Activated CD4-positive, CD25-positive, alpha-beta regulatory T cell treated with anti-CD3 and anti-CD28 coated beads, Interleukin-2, amount 50 U/mL, for 72 hours (primary cell): ENCODE data around the gene NHSL2.

Experiments used
- DNase-seq: peaks from one replicate; pipeline ENCODE4 v3.0.0; 2021

Gene NHSL2

DNA sequence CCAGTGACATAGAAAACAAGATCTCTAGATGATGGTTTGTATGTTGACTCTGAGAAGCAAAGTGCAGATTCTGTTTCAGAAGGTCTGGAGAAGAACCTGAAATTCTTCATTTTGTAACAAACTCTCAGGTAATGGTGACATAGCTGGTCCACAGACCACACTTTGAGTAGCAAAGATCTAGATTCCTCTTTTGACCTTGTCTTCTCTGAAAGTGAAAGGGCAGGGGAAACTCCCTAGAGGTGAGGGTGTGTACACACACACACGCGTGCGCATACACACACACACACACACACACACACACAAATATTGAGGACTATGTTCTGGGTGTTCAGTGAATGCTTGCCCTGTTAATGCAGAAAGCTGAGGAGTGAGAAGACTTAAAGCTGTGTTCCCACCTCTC lies 110.1 kb downstream of the NHSL2 start:
- no peak for DNase-seq

DNA sequence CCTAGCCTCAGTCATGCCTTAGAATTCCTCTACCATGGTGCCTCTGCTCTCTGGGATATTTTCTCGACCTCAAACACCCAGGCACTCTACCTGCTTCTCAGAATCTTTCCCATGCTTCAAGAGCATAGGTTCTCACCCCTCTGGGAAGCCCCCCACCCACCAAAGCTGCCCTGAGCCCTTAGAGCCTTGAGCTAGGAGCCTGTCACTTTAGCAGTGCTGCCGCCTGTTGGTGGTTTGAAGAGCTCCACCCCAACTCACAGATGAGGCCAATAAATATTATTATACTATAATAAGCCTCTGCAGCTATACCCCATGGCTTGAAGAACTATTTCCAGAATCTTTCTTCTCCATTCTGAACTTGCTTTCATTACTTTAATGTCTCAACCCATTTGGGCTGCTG lies 111.3 kb downstream of the NHSL2 start:
- DNase-seq = no peak

DNA sequence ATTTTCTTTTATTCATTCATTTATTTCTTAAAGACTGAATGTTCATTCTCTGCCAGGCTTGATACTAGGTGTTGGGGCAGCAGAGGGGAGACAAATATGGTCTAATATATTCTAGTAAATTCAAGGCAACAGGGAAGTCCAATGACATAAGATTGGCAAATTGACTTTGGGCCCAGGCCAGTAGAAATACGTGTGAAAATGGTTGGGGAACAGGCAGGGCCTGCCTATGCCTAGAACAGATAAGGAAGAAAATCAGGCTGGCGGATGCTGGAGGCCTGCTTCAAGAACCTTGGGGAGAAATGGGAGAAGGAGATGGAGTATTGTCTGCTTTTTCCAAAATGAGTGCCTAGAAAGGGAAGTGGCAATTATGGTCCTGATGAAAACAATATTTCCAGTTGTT lies 112.4 kb downstream of the NHSL2 start:
- DNase-seq = no peak

DNA sequence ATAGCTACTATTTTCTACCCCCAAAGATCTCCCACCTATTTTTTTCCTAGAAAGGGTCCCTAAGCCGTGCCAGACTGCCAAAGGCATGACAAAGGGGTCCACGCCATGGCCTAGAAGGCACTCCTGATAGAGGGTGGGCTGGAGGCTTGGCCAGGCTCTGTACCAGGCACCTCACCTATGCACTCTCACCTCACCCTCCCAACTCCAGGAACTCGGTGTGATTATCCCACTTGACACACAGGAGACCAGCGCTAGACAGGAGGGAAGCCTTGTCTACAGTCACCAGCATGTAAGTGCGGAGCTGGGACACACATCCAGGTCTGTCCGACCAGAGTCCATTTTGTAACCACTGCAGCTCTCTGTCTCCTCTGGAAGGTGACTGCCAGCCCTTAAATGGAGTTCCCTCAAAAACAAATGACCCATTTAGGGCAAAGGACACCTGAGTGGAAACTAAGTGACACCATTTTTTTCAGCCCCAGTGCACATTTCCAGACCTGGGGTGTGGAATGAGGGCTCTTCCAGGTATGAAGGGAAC lies 114.7 kb downstream of the NHSL2 start:
- DNase-seq = no peak

DNA sequence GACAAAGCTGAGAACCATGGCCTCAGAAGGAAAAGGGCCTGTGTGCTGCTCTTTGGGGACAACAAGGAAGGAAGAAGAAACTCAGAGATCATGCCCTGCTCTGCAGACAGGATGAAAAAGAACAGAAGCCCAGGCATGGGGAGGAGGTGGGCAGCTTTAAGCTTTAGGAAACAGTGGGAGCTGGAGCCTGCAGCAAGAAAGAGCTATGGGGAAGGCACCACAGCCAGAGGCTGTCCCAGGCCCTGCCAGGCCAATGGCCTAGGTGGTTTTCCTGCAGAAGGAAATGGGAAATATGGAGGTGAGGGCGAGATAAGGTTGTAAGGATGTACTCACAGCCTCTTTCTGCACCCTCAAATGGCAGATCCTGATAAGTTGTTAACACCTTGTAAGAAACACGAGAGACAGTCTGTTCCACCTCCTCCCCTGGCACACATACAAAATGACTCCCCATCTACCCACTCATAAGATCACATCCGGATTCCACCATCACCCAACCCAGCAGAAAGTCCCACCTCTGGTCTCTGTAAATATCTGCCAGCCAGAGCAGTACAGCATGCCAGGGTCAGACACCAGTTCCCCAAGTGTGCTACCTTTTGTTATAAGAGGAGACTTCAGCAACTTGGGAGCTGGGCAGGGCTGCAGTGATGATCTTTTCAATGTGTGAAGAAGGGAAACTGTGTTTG lies 115.8 kb downstream of the NHSL2 start:
- DNase-seq = no peak

DNA sequence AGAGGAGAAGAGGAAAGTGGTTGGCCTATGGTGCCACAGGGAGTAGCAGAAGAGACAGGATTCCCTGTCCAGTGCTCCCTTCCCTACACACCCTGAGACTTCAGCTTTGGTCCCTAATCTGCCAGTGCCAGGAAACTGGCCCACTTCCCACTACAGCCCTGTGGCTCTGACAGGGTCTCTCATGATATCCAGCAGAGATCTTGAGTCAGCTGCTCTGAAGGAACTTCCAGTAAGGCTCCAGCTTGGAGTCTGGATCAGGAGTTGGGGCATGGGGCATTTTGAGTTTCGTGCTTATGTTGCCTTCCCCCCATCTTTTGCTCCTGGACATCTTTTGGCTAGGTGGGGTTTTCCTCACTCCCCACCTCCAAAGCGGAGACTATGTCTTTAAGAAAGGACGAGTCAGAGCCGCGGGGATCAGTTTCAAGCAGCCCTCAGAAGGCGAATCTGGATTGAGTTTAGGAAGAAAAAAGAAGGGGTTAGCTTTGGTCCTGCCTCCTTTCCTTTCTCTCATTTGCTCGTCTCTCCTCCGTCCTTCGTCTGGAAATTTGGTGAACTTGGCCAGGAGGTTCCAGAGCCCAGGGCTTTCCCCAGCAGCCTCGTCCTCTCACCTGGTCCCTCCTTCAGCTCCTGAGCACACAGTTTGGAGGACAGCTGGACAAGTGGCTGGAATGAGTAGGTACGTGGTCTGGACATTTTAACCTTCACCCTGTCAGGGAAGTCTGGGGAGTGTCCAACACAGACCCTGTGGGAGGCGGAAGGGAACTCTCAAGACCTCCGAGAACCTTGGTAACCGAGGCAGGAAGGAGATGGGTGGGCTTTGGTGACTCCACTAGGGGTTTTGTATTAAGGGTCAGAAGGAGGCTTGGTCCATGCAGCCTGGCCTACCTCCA lies 116.6 kb downstream of the NHSL2 start:
- no peak for DNase-seq

DNA sequence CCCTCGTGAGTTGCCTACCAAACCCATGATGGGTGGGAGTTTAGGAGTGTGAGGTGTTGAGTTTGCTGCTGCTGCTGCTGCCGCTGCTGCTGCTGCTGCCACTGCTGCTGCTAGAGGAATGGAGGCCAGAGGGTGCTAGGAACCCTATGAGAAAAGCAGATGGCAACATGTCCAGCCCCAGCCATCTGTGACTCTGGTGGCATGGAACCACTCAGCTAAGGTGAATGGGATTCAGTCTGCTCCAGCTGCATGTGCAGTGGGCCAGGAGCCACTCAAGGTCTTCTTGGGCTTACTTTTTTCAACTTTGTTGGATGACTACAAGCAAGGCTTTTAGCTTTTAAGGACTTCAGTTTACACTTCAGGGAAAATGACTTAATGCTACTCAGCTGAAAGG lies 117.3 kb downstream of the NHSL2 start:
- no peak for DNase-seq

DNA sequence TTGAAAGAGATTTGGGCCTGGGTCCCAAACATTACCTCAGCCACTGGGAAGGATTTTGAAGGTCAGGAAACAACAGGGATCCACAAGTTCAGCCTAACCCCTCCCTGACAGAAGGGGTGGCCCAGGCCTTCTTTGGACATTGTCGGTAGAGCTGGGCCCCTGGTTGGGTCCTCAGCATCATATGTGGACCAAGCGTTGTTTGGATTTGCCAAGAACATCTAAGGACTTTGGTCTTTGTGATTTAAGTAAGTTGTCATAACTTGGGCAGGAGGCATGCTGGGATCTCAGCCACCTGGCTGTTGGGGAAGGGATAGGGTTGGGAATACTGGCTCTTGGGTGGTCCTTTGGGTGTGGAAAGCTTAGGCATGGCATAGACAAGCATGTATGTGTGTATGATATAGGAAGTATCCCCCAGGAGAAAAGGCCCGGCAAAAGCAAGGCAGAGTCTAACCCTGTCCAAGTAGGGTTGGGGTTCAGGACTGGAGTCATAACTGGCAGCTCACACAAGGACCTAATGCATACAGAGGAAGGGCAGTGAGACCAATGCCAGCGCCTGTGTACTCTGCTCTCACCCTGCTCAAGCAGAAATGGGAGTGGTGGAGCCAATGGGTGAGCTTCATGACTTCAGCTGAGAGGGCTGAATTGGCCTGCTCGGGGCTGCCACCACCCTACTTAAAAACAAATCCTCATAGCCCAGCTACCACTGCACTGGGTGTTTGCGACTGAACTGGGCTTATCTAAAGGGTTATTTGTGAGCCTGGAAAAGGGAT lies 118.2 kb downstream of the NHSL2 start:
- DNase-seq = no peak

DNA sequence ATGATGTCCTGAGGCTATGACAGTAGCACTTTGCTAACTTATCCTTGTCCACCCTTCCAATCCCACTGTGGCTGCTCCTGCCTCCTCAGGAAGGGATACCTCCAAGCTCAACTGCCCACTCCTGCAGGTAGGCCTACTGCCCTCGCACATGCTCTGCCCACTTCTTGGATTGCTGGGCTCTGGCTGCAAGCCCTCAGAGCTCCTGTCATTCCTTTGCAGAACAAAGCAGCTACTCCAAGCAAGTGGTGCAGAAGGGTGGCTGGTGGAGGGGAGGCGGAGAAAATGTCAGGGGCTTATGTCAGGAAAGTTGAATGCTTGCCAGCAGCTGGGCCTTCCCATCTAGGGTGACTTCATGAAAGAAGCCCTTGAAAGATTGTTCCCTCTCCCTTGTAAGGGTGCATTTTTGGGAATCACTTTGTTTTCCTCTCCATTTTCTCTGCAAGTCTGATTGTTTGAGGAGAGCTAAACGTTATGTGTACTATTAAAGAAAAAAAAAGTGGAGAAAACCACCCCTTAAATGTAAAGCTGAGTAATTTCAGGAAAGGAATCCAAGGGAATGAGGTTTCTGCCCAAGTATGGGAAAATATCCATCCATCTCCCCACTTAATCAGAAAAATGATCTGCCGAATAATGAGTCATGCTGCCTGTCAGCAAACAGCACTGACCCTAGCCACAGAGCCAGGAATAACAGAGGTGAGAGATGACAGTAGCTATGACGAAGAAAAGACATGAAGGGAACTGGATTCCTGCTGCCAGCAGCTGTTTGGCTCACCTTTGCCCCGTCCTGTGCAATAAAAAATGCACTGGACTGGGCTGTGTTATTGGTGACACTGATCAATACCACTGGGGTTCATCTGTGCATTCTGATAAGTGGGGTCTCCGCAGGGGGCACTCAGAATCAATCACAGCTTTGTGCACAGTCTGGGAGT lies 119.1 kb downstream of the NHSL2 start:
- no peak for DNase-seq

DNA sequence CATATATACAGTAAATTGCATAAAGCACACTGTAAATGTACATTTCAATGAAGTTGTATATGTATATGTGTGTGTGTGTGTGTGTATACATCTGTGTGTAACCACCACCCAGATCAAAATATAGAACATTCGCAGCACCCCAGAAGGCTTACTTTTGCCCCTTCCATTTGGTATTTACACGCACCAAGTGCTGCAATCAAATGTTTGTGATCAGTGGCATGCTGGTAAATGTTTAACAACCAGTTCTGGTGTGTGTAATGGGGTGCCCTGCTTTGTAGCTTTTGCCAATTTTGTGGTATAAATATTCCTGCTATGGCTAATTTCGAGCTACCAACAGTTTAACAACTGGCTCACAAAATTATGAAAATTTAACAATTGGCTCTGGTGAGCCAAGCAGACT lies 119.8 kb downstream of the NHSL2 start:
- no peak for DNase-seq

DNA sequence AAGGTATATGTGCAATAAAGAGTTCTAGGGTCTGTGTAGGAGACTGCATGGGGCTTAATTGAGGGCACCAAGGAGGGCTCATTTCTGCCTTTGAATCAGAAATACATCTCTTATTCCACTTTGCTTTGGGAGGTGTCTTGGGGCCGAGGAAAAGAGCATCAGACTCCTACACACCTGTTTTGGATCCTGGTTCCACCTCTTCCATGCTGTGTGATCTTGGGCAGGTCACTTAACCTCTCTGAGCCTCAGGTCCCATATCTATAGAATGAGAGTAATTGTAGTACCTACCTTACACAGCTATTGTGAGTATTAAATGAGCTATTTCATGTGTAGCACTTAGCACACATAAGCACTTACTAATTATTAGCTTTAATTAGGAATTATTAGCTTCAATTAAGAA lies 120.5 kb downstream of the NHSL2 start:
- no peak for DNase-seq

DNA sequence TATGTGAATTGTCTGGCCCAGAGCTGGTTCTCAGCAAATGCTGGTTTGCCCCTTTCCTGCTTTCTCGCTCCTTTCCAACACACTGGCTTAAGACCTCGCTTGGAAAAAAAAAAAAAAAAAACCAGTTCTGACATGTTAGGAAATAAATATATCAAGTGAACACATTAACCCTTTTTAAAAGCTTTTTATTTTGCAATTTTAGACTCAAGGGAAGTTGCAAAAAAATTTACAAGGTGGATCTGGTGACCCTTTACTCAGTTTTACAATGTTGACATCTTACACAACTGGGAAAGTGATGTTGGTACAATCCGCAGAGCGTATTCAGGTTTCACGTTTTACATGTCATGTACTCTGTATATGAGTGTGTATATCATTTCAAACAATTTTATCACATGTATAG lies 121.0 kb downstream of the NHSL2 start:
- no peak for DNase-seq

DNA sequence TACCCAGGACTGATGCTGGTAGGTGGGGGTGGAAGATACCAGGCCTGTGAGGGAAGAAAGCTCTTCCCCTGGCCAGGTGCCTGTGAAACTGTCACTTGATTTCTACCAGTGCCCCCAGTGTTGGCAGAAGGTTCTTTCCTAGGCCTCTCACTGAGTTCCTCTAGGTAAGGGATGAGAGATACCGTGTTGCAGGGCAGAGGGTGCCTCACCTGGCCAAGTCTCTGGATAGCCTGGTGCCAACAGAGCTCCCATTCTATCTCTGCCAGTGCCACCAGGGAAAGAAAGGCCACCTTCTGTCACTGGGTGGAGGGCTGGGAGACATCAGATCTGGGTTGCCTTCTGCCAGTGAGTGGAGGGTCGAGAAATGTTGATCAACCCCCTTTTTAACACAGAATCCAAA lies 127.0 kb downstream of the NHSL2 start:
- no peak for DNase-seq

DNA sequence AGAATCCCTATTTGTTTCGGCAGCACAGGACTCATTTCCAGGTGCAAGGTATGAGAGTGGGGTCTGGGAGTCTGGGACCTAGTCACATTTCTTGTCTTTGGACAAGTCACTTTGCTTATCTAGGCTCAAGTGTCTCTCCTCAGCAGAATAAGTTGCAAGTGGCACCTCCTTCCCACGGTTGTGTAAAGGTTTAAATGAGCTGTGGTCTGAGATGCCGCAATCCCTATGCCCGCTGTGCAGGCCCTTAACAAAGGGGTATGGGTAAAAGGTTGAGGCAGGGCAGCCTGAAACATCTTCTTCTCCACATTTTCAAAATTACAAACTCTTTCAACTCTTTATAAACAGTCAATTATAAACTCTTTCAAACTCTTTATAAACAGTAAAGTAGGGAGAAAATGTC lies 127.4 kb downstream of the NHSL2 start:
- no peak for DNase-seq

DNA sequence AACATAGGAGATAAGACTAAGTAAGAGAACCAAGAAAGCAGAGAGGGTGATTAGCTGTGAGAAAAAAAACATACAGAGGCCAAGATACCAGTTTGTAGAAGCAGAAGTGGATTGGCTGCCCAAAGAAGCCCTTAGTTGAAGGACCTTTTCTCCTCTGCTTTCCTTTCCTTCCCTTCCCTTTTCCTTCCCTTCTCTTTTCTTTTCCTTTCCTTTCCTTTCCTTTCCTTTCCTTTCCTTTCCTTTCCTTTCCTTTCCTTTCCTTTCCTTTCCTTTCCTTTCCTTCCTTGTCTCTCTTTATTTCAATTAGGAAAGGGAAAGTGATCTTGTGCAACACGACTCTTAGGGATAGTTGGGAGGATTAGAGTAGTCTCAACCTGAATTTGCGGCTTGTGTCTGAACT lies 128.2 kb downstream of the NHSL2 start:
- DNase-seq = no peak

DNA sequence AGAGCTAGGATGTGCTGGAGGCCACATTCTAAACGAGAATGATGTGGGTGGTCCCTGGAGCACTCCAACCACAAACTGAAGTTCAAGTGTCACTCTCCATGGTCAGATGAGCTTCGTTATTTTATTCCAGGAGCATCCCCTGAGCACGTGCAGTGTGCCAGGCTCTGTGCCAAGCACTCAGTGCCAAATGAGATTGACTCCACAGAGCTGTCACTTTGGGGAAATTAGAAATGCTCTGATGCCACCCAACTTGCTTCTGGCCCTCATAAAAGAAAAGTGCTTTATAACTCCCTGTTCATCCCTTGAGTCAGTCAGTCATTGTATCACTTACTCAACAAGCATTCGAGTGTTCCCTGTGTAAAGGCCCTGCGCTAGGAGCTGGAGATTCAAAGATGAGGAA lies 129.9 kb downstream of the NHSL2 start:
- DNase-seq = no peak

DNA sequence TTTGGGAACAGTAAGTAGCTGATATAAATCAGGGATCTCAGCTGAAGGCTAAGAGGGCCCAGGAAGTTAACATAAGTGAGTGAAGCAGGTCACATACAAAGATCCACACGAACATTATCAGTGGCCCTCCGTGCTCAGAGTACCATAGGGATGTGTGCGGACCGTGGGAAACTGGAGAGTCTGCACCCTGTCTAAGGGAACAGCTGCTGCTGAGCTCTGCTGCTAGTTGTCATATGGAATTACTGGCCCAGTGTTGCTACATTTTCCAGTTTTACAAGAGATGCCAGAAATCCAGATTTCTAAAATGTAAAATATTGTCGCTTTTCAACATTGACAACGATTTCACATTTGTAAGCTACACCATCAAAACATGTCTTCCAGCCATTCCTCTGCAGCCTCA lies 130.5 kb downstream of the NHSL2 start:
- DNase-seq = no peak

DNA sequence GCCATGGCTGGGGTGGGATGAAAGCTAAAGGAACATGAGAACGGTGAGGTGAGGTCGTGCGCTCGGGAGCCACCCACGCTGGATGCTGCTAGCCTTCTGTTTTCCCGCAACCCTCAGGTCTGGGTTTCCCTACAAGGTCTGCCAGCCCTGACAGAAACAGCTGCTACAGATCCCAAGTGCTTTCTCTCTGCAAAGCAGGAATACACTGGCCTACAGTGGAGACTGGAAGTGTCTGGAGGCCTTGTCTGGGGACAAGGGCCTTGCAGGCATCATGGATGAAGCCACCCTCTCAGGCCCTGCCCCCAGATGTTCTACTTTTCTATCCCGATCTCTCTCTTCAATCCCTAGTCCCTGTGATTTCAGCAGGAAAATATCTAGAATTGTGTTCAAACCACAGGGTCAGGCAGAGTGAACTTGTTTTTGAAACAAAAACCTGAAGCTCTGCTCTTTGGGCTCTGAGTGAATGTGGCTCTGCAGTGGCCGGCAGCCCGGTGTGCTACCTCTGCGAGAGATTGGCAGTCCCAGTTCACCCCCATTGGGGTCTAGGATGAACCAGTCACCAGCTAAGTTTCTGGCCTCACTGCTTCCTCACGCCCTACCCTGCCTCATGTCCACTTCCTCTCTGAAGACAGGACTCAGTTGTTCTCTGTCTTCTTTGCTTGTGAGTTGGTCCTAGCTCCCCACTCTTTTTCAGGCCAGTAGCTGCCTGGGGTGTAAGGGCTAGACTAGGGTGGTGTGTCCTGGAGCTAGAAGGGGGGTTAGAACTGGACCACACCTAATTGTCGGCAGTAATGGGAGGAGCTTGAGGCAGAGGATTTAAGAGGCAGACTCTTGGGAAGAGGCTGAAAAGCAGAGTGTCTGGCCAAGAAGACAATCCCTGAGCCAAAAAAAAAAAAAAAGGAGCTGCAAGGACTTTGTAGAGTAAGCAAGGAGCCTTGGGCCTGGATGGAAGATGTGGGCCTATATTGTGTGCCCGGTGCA lies 131.5 kb downstream of the NHSL2 start:
- DNase-seq = no peak

DNA sequence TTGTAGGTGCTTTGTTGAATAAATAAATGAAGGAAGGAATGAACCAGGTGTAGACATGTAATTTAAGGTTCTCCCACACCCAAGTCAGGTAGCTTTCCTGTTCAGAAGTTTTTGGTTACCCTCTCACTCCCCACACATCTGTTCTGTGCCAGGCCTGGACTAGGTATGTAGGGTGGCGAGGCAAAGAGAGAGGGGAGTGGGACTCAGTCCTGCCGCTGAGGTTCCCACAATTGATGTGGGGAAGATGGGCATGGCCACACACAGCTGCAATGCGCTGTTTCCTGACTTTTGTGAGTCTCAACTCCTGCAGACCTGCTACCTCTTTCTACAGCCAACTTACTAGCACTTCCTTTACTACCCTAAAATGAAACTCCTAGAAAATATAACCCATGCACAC lies 132.2 kb downstream of the NHSL2 start:
- DNase-seq = no peak

DNA sequence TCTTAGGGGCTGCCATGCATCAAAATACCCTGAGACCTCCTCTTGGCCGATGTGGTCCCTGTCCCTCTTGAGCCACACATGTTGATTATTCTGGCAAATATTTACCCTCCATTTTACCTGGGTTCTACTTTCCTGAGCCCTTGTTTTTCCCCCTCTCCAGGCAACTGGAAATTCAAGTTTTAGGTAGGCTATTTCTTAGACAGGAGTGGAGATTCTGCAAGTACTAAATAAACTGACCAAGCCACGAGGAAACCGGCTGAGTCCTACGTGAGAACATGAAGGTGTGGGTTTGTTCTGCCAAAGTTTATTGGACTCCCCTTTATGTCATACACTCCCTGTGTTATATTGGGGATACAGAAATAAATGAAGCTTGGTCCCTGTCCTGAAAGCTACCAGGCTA lies 133.0 kb downstream of the NHSL2 start:
- DNase-seq = no peak

DNA sequence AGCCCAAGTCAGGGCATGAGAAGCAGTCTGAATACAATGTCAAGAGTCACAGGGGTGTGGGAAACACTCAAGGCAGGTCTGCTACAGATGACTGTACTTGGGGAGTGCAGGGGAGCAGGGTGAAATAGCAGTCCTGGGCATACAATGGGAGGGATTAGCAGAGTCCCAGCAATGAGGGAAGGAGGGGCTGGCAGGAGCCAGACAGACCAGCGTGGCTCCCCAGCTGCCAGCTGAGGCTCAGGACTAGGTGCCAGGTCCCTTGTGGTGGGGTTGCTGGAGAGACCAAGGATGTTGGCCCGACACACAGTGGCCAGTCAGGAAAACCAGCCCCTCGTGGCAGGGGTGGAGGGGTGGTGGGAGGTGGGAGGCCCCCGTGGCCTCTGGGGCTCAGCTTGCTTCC lies 134.5 kb downstream of the NHSL2 start:
- no peak for DNase-seq
